Ishikawa (cell line): Measurements from ENCODE around the gene GPR39.

Source experiments
- EP300 ChIP-seq: IDR thresholded peaks from 2 replicates; pipeline ENCODE4 v1.6.1; 2012; ENCODE audit warnings: borderline replicate concordance
- FOXM1 ChIP-seq: IDR thresholded peaks from 2 replicates; pipeline ENCODE4 v1.6.1; 2012; ENCODE audit warnings: low read depth, borderline replicate concordance
- MAX ChIP-seq: IDR thresholded peaks from 2 replicates; pipeline ENCODE4 v1.6.1; 2012
- TAF1 ChIP-seq: IDR thresholded peaks from 2 replicates; pipeline ENCODE4 v1.6.1; 2012; ENCODE audit warnings: low read depth, mild to moderate bottlenecking
- ZBTB7A ChIP-seq: IDR thresholded peaks from 2 replicates; pipeline ENCODE4 v1.6.1; 2012; ENCODE audit warnings: low read depth

- TF ChIP-seq MAX: no peak
- TF ChIP-seq FOXM1: no peak
- no peak for TF ChIP-seq ZBTB7A
- TF ChIP-seq EP300: no peak
- no peak for TF ChIP-seq TAF1
These were observed 928 bp downstream of the GPR39 start for GRCh38 chr2:132417430-132418035.
